ENCODE measurements around the gene LEMD2. TPM values are rescaled to one million over a fixed set of nuclear protein-coding genes. Genes with fewer than 3 reads are reported as not detected.

The LEMD2 gene
- total RNA-seq, 1 donor from 2014 or later = 88.0 TPM

- H3K9me3 Mint-ChIP-seq = no peaks in the 10 kb centered on the region
- H3K4me1 Mint-ChIP-seq = peaks cover 34% of the 10 kb centered on the region
- POLR2A ChIA-PET = interaction anchor here (1.1 kb wide), 1 partner anchor 11 kb away, joined by 3 read pairs; the partner anchor contains the start of gene UQCC2
Measured at GRCh38 chr6:33722103-33722623, 66.8 kb downstream of the LEMD2 start.

GRCh38 chr6:33721508-33721907, 67.4 kb downstream of the LEMD2 start:
- ATAC-seq (ENCODE audit: low read depth) (peak; percentile 54), DNase-seq (no peak)
- H3K27me3 Mint-ChIP-seq = peaks cover 17% of the 10 kb centered on the region
- peaks cover 32% of the 10 kb centered on the region for H3K4me1 Mint-ChIP-seq
- no peak for TF ChIP-seq CTCF (IDR thresholded peaks at IDR 0.05)
- ChIA-PET CTCF (no interaction called here), POLR2A (interaction anchor here (1.1 to 1.2 kb wide), 2 partner anchors 10 kb away, joined by 3 read pairs; partner anchors contain the start of gene UQCC2)
- H3K4me3 Mint-ChIP-seq = no peak overlapping the region
- H3K27ac Mint-ChIP-seq = no peak overlapping the region
- H3K9me3 Mint-ChIP-seq = no peaks in the 10 kb centered on the region
- intact Hi-C loops (cut with micrococcal nuclease) = loop anchor here (1.0 kb wide), 1 partner anchor 10 kb away; the partner anchor contains the start of gene UQCC2
- H3K36me3 Mint-ChIP-seq (ENCODE audit: low read depth) = no peaks in the 10 kb centered on the region

More at GRCh38 chr6:33722103-33722623, 66.8 kb downstream of the LEMD2 start:
- intact Hi-C loops (cut with micrococcal nuclease) = no loop called here
- TF ChIP-seq CTCF (IDR thresholded peaks at IDR 0.05) = no peak
- ATAC-seq (ENCODE audit: low read depth) = no peak
- Mint-ChIP-seq H3K4me3 (no peak overlapping the region), H3K27me3 (peaks cover 17% of the 10 kb centered on the region), H3K36me3 (ENCODE audit: low read depth) (no peaks in the 10 kb centered on the region), H3K27ac (no peak overlapping the region)
- DNase-seq = no peak
- CTCF ChIA-PET = interaction anchor here (1.4 kb wide), 1 partner anchor 22 kb away, joined by 4 read pairs; no protein-coding TSS in a partner anchor

Other genes with a start within 250 kb of the LEMD2 start
- 29.5 and 29.6 TPM in 2 replicates for gene BAK1, start 208.9 kb downstream of the LEMD2 start, total RNA-seq
- 31.7 and 35.5 TPM in 2 replicates for gene ITPR3, start 167.8 kb downstream of the LEMD2 start, total RNA-seq
- 26.2 and 37.5 TPM in 2 replicates for gene UQCC2, start 77.4 kb downstream of the LEMD2 start, total RNA-seq
- gene IP6K3, start 42.2 kb downstream of the LEMD2 start, total RNA-seq = not detected in 2 replicates
- not detected in 2 replicates for gene MLN, start 14.9 kb upstream of the LEMD2 start, total RNA-seq

Measured in activated B cell treated with CpG ODN at 0.5 μM for 24 hours (primary cell).